Germinal center (tissue), 1 donor: ENCODE data around the gene MFAP2.
"Not testable (repeated sequence)": the region's sequence is repeated elsewhere in the genome, so short reads cannot be mapped to it uniquely, and the experiment has no call there.

Experiments
- DNase-seq: peaks from one replicate; pipeline ENCODE4 v3.0.0; 2012; ENCODE audit warnings: mixed read lengths, low spot score

MFAP2 gene

DNA sequence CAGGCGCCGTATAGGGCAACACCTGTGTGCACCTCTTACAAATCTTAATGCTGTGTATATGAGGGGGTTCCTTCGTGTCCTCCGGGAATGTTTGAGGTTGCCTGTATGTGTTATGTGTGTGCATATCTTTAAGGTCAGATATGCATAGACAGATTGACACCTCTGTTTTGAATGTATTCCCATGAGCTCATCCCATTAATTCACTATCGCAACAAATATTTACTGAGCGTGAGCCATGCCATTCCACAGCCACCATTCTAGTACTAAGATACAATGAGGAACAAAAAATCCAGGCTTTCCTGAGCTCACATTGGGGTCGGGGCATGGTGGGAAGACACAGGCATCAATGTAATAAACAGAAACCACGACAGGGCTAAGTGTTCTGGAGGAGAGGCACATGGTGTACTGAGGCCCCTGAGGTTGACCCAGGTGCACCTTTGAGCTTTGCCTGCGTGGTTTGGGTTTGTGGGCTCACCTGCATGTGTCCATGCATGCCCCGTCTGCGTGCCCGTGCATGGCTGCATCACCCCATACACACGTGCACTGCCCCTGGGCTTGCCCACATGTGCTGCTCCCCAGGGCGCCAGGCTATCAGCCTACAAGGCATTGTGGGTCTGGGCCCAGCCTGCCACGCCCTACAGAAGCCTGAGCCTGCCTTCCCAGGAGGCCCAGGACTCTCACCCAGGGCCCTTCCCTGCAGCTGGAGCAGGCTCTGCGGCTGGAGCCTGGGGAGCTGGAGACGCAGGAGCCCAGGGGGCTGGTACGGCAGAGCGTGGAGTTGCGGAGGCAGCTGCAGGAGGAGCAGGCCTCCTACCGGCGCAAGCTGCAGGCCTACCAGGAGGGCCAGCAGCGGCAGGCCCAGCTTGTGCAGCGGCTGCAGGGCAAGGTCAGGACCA lies 51.0 kb downstream of the MFAP2 start:
- not testable (repeated sequence) for DNase-seq

DNA sequence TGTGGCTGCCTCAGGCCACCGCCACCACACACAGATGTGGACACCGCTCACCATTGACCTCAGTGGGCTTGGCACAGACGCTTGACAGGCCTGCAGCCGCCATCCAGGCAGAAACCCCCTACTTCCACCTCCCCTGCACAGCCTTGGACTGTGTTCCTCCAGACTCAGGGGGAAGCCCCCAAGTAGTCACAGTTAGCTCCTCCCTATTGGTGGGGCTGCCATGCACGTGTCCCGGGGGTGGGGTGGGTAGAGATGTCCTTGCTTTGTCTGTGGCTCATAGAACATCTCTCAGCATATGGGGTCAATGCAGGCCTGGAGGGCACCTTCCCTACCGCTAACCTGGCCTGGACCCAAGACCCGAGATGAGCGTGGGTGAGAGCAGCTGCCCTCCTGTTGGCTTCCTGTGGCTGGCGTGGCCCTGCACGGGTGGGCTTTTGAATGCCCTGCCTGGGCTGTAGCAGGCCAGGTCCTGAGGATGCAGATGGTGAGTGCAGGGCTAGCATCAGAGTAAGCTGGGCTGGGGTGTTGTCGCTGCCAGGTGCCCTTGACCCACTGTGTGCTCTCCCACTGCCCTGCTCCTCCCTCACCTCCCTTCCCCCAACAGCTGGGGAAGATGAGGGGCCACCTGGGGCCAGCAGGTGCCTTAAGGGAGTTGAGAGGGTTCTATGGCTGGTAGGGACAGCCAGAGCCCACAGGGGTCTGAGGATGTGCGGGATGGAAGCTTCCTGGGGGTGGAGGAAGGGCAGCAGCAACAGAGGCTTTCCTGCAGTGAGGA lies 52.5 kb downstream of the MFAP2 start:
- DNase-seq = no peak

DNA sequence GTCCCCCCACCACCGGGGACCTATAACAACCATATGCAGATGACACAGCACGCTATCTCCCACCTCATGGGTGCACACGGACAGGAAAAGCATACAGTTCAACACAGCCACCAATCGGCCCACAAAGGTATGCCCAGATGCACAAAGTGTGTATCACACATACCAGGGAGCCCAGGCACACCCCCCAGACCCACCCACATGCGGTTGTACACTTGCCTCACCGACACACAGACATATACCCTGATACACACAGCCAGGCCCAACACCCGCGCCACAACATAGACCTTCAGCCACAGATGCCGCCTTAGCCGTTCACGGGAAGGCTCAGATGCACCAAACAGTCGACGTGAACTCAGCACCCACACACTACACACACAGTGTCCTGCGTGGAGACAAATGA lies 53.2 kb downstream of the MFAP2 start:
- no peak for DNase-seq

DNA sequence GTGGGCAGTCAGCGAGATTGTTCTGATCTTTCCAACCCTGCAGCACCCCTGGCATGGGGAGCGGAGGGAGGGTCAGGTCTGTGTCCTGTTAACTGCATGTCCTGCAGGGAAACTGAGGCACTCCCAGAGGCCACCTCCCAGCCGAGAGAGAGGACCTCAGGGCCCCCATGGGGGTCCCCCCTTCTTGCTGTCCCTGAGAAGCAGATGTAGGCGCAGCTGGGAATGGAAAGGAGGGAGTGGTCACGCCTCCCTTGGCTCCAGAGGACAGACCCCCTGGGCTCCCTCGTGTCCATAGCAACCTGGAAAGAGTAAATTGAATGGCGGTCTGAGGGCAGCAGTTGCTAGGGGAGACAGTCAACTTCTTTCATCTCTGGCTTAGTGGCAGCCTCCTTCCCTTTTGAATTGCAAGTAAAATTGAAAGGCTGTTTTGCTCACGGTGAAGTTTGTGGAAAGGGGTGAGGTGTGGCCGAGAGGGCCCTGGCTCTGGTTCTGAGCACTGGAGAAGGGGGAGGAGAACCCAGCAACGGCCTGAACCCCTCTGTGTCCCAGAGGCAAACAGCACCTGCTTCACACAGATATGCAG lies 53.8 kb downstream of the MFAP2 start:
- no peak for DNase-seq

DNA sequence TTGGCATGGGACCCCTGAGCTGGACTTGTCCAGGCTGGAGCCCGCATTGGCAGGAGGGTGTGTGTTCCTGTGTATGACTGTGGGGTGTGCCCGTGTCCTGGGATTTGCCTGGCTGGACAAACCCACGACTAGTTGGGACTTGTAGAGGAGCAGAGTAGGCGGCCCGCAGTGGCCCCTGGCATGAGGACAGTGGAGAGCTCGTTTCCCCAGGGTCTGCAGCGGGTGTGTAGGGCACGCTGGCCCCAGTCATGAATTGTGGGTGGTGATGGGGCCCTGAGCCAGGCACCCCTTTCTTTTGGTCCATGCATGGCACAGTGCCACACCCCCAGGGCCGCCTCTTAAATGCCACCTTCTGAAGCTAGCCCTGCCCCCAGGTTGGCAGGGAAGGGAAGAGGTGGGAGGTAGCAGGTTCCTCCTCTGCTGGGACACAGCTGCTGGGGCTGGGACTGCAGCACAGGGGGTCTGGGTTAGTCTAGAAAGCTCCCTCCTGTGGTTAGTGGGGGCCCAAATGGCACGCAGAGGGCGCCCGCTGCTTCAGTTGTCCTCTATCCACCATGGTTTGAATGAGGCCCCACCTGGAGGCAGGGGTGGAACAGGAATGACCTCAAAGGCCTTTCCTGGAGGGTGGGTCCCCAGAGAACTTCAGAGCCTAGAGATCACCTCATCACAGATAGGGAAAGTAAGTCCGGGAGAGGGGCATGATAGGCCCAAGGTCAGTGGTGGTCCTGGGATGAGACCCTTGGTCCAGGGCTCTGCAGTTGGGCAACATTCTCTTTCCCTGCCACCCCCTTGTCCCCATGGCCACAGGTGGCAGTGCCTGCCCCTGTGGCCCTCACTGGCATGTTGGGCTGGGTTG lies 54.6 kb downstream of the MFAP2 start:
- DNase-seq = no peak

DNA sequence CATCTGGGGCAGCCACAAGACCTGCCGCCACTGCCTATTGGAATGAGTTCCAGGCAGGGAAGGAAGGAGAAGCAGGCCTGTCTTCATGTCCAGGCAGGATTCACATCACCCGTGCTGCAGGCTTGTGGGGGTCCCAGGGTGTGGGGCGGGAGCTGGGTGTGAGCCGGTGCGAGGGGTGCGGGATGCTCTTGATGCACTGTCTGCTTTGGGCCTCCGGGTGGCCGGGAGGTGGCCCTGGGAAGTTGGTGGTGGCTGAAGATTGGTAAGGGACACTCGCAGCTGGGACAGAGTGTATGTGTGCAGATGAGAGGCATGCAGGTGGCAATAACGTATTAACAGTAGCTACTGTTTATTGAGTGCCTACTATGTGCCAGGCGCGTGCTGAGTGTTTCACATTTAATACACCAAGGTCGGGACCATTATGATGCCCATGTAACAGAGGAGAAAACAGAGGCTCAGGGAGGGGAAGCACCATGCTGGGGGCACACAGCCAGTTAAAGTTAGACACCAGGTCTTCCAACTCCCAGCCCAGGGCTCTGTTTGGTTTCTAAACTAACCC lies 55.4 kb downstream of the MFAP2 start:
- DNase-seq = no peak
